WTC11 (cell line): ENCODE measurements around the gene AMBP.

Experiments
- AFF4 ChIP-seq: sonication (generic); formaldehyde crosslinking; IDR thresholded peaks from 2 replicates; pipeline ENCODE4 v1.8.1; 2023; ENCODE audit warnings: mild to moderate bottlenecking, missing genetic modification reagents, borderline replicate concordance
- CBFB ChIP-seq: sonication (generic); formaldehyde crosslinking; IDR thresholded peaks from 2 replicates; pipeline ENCODE4 v1.8.1; 2022; ENCODE audit warnings: mild to moderate bottlenecking, low read depth, missing genetic modification reagents
- CREB1 ChIP-seq: sonication (generic); formaldehyde crosslinking; IDR thresholded peaks from 2 replicates; pipeline ENCODE4 v1.8.0; 2023; ENCODE audit warnings: mild to moderate bottlenecking, missing genetic modification reagents
- CTCF ChIP-seq: fragments of 200-600 bp; IDR thresholded peaks from 2 replicates; pipeline ENCODE4 v1.8.0; 2022; ENCODE audit warnings: antibody characterized with exemption
- E2F4 ChIP-seq: sonication (generic); formaldehyde crosslinking; IDR thresholded peaks from 2 replicates; pipeline ENCODE4 v1.8.1; 2022; ENCODE audit warnings: low read depth, mild to moderate bottlenecking, moderate library complexity, missing genetic modification reagents, borderline replicate concordance
- ELF4 ChIP-seq: sonication (generic); formaldehyde crosslinking; IDR thresholded peaks from 2 replicates; pipeline ENCODE4 v1.8.1; 2022; ENCODE audit warnings: low read depth, mild to moderate bottlenecking, moderate library complexity, missing genetic modification reagents
- FOXJ3 ChIP-seq: sonication (generic); formaldehyde crosslinking; IDR thresholded peaks from 2 replicates; pipeline ENCODE4 v1.9.0; 2021; ENCODE audit warnings: missing genetic modification reagents, mild to moderate bottlenecking, borderline replicate concordance
- NR2C2 ChIP-seq: sonication (generic); formaldehyde crosslinking; IDR thresholded peaks from 2 replicates; pipeline ENCODE4 v1.8.0; 2022; ENCODE audit warnings: mild to moderate bottlenecking, missing genetic modification reagents
- PRDM15 ChIP-seq: sonication (generic); formaldehyde crosslinking; IDR thresholded peaks from 2 replicates; pipeline ENCODE4 v1.8.0; 2022; ENCODE audit warnings: missing genetic modification reagents
- RELA ChIP-seq: sonication (generic); formaldehyde crosslinking; IDR thresholded peaks from 2 replicates; pipeline ENCODE4 v1.8.1; 2022; ENCODE audit warnings: missing genetic modification reagents, mild to moderate bottlenecking, borderline replicate concordance
- TP53 ChIP-seq: sonication (generic); formaldehyde crosslinking; IDR thresholded peaks from 2 replicates; pipeline ENCODE4 v1.8.1; 2023; ENCODE audit warnings: mild to moderate bottlenecking, missing genetic modification reagents
- ZSCAN18 ChIP-seq: fragments of 250-450 bp; sonication (Bioruptor Pico); IDR thresholded peaks from 2 replicates; pipeline ENCODE4 v2.1.2; 2022; ENCODE audit warnings: mild to moderate bottlenecking, moderate library complexity

GRCh38 chr9:114055061-114055460, 23.0 kb downstream of the AMBP start:
- TF ChIP-seq NR2C2 (CRISPR knock-in tag): no peak
- TF ChIP-seq AFF4 (CRISPR knock-in tag): no peak
- TF ChIP-seq CTCF: no peak
- TF ChIP-seq TP53 (CRISPR knock-in tag): no peak
- TF ChIP-seq RELA (CRISPR knock-in tag): no peak
- no peak for TF ChIP-seq FOXJ3 (CRISPR knock-in tag)
- no peak for TF ChIP-seq E2F4 (CRISPR knock-in tag)
- TF ChIP-seq CBFB: no peak
- TF ChIP-seq PRDM15 (CRISPR knock-in tag): no peak
- TF ChIP-seq ZSCAN18 (CRISPR knock-in tag): no peak
- TF ChIP-seq CREB1 (CRISPR knock-in tag): no peak
- TF ChIP-seq ELF4 (CRISPR knock-in tag): no peak
